Activated CD4-positive, alpha-beta T cell treated with anti-CD3 and anti-CD28 coated beads, Interleukin-2, amount 50 U/mL, for 24 hours (primary cell): Measurements from ENCODE around the gene NCOA5.
"Not testable (repeated sequence)": the region's sequence is repeated elsewhere in the genome, so short reads cannot be mapped to it uniquely, and the experiment has no call there.

ENCODE experiments used
- DNase-seq, 2 donors: peaks; one replicate each; pipeline ENCODE4 v3.0.0-alpha.2; 2020; ENCODE audit warnings: low read depth in 1 of 2, low spot score in 1 of 2

NCOA5 gene

GRCh38 chr20:46093531-46093930 is 3.8 kb upstream of the NCOA5 start:
- DNase-seq, result no peak

DNA sequence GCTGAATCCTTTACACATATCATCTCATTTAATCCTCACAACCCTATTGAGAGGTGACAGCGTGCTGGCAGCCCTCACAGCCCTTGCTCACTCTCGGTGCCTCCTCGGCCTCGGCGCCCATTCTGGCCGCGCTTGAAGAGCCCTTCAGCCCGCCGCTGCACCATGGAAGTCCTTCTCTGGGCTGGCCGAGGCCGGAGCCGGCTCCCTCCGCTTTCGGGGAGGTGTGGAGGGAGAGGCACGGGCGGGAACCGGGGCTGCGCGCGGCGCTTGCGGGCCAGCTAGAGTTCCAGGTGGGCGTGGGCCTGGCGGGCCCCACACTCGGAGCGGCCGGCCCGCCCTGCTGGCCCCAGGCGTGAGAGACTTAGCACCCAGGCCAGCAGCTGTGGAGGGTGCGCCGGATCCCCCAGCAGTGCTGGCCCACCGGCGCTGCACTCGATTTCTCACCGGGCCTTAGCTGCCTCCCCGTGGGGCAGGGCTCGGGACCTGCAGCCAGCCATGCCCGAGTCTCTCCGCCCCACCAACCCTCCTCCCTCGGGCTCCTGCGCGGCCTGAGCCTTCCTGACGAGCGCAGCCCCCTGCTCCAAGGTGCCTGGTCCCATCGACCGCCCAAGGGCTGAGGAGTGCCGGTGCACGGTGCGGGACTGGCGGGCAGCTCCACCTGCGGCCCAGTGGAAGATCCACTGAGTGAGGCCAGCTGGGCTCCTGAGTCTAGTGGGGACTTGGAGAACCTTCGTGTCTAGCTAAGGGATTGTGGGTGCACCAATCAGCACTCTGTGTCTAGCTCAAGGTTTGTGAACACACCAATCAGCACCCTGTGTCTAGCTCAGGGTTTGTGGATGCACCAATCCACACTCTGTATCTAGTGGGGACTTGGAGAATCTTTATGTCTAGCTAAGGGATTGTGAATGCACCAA is 2.1 kb upstream of the NCOA5 start:
- DNase-seq, result not testable (repeated sequence)

- peak in 1 of 2 donors; percentile 37 for DNase-seq
These were observed 670 bp downstream of the NCOA5 start for GRCh38 chr20:46089167-46089416.

- DNase-seq, result no peak
These were observed 1.2 kb downstream of the NCOA5 start for GRCh38 chr20:46088409-46089166.

DNA sequence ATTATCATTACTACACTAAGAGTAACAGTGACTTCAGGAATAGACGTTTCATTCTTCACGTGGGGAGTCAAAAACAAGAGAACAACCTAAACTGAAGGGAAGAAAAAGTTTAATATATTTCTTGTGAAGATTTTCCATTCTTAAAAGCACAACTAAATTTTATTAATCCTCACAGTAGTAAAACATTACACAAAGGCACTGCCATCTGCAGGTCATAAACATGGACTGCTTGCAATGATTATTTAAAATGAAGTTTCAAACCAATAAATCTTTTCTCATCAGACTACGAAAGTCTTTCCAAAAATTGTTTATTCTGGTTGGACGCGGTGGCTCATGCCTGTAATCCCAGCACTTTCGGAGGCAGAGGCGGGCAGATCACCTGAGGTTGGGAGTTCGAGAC is 2.6 kb downstream of the NCOA5 start:
- no peak for DNase-seq

GRCh38 chr20:46085179-46085851 is 4.4 kb downstream of the NCOA5 start:
- no peak for DNase-seq

GRCh38 chr20:46084805-46085178 is 5.0 kb downstream of the NCOA5 start:
- DNase-seq, result no peak

DNA sequence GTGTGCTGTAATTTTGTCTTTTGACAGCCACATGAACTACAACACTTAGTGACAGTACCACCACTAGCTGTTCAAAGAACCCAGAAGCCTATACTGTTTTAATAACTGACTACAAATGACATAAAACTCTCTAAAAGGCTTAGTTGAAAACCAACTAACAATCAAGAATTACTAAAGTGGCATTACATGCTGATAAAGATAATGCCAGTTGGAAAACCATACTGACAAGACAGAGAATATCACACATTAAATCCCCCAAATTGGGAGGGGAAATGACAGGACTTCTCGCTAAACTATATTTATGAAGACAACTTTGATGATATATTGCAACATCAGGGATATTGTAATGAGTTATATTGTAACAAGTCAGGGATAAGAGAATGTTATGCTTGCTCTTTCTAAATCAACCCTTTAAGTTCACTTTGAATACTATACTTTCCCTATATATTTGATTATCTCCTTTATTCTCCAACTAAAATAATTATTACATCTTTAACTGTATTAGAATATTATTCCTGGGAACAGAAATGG is 6.2 kb downstream of the NCOA5 start:
- DNase-seq, result no peak

DNA sequence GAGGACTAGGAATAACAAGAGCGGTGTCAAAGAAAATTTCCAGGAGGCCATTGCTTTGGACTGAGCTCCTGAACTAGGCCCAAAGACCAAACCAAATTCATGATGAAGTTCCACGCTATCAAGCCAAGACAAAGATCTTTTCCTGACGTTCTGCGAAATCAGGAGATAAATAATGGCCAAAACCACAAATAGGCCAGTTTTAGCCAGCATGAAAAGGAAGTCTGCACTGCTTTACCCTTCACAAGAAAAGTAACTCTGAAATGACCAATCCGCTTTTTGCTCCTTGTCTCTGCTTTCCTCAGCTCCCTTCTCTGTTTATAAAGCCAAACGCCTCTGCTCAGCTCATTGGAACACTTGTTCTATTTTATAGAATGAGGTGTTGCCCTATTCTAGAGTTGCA is 6.7 kb downstream of the NCOA5 start:
- DNase-seq, result no peak

DNA sequence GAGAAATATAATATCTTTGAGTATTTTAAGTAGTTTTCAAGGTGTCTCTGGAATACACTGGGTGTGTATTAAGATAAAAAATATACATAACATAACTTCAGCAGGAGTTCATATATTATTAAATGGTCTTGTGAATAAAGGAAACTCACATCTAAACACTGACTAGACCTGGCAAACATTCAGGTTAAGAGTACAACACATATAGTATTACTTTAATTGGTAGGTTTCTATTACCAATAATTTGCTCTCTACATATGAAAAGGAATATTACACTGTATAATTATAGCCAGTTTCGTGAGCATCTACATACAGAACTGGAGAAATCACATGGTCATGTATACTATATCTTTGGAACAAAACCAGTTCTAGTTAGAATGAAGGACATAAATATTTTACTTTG is 8.7 kb downstream of the NCOA5 start:
- no peak for DNase-seq

- no peak for DNase-seq
These were observed 10.8 kb downstream of the NCOA5 start for GRCh38 chr20:46078954-46079353.

GRCh38 chr20:46077642-46078305 is 12.0 kb downstream of the NCOA5 start:
- DNase-seq, result no peak

DNA sequence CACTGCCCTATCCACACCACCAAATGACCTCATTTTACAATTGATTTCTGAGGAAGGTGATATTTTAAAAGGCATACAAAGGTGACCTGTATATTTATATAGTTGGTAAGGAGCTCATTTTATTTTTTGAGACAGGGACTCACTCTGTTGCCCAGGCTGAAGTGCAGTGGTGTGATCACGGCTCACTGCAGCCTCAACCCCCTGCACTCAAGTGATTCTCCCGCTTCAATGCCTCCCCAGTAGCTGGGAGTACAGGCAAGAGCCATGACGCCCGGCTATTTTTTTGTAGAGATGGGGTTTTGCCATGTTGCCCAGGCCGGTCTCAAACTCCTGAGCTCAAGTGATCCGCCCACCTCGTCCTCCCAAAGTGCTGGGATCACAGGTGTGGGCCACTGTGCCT is 13.0 kb downstream of the NCOA5 start:
- DNase-seq, result no peak

DNA sequence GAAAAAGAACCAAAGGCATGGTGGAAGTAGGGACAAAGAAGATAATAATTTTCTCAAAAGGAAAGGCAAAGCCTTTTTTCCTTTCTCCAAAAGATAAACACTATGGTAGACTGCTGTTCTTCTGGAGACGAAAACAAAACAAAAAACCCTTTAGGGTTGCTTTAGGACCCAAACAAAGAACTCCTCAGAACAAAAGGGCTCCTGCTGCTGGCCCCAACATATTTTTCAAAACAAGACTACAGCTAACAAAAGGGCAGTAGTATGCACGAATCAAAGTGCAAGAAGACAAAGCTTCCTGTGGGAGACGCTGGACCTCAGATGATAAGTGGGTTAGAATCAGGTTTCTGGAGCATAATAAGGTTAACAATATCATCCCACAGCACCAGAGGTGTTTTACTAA is 15.8 kb downstream of the NCOA5 start:
- DNase-seq, result no peak

DNA sequence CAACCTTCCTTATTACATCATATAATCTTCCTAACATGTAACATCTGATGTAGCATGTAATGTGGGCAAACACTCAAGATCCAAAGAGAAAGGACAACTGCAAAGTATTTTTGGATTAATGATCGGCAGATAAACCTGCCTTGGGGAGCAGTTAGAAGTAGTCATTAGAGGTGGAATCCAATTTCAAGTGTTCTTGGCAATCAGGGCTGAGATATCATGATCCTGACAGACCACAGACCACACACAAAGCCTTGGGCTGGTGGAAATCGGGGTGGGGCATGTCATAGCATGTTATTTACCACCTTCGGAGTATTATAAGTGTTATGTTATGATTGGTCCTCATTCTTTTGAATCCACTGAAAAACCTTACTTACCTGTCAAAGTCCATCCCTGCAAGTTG is 16.3 kb downstream of the NCOA5 start:
- no peak for DNase-seq

- DNase-seq, result no peak
These were observed 16.7 kb downstream of the NCOA5 start for GRCh38 chr20:46073024-46073423.

DNA sequence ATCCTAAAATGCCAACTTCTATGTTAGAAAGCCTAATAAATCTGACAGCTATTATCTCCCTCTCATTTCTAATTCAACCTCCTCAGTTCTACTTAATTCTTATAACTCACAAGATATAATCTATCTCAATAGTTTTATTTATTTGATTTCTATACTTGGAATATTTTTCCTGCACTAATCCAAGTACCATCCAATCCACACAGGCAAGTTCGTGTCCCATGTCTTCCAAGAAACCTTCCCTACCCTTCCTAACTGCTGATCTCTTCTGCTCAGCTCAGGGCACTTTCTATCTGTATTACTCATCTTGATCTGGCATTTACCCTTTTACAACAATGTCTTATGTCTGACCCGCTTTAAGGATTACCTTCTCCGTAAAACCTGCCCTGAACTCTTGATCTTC is 18.2 kb downstream of the NCOA5 start:
- no peak for DNase-seq

- no peak for DNase-seq
These were observed 19.4 kb downstream of the NCOA5 start for GRCh38 chr20:46070215-46070900.

DNA sequence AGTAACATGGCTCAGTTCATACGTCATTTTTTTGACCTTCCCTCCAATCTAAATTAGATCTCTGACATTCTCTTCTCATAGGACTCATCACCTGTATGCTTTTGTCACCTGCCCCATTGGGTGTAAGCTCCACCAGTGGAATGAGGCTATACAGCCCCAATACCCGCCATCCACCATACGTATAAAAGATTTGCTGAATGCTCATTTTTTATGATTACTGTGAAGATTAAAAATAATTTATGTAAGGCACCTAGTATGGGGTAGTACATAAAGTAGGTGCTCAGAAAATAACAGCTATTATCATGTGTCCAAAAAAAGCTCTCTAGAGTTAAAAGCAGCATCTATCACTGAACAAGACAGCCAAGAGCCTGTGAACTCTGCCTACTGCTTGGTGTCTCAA is 24.1 kb downstream of the NCOA5 start:
- no peak for DNase-seq

DNA sequence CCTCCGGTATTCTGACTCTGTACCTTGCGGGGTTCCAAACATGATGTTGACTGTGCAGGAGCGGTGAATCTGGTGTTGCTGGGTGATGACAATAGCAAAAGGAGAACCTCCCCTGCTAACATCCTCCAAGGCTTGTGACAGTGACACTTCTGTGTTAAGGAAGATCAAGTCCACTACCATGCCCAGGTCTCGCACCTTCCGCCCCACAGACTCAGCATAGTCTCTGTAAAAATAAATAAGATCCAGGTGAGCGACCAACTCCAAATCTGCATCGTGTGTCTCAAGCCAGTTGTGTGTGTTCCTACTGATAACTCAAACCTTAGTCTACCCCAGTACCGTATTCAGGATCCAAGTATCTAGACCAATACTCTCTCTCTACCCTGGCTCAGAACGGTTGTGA is 24.8 kb downstream of the NCOA5 start:
- no peak for DNase-seq

DNA sequence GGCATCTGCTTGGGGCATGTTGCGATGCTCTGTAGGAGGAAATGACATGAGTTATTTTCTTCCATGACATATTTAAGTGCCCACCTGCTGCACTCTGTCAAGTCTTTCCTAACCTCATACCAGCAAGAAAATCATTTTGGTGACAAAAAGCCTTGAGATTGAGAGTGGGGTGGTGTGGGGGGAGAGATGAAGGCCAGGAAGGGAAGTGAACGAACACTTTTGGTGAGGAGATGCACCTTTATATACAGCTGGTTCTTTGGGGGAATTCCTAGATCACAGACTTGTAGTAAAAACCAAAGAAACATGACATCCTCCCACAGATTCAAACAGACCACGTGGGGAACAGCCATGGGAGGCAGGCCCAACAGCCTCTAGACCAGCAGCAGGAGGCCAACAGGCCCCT is 26.1 kb downstream of the NCOA5 start:
- no peak for DNase-seq
